ENCODE results near the gene TUBB6.

- TF ChIP-seq CTCF (IDR thresholded peaks at IDR 0.05) (no peak), POLR2A (IDR thresholded peaks at IDR 0.05) (no peak)
Measured at GRCh38 chr18:12317664-12318333, 9.8 kb downstream of the TUBB6 start.
